ENCODE data around the gene CUX1. TPM values are rescaled to one million over a fixed set of nuclear protein-coding genes. Genes with fewer than 3 reads are reported as not detected.
"Not testable (repeated sequence)": the region's sequence is repeated elsewhere in the genome, so short reads cannot be mapped to it uniquely, and the experiment has no call there.

The CUX1 gene
- total and polyA plus RNA-seq, 10 of the 15 experiments (the other 5 are each of a cell fraction or from before 2014, with no cell fraction given) = 6.1 to 48.6 (median 25.9) TPM

DNA sequence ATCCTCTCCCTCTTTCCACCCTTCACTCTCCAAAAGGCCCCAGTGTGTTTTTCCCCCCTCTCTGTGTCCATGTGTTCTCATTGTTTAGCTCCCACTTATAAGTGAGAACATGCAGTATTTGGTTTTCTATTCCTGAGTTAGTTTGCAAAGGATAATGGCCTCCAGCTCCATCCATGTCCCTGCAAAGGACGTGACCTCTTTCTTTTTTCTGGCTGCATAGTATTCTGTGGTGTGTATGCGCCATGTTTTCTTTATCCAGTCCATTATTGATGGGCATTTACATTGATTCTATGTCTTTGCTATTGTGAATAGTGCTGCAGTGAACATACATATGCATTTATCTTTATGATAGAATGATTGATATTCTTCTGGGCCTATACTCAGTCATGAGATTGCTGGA lies 31.9 kb downstream of the CUX1 start:
- H3K79me2 ChIP-seq (ENCODE audit: control insufficient read depth, insufficient read depth, low read length) = peaks cover 27% of the 10 kb centered on the region
- DNase-seq (ENCODE audit: low read depth, low spot score); H3K27ac ChIP-seq (ENCODE audit: control insufficient read depth, insufficient read depth); H3K4me3 ChIP-seq; H3K4me2 ChIP-seq (ENCODE audit: control insufficient read depth, insufficient read depth); H3K36me3 ChIP-seq (ENCODE audit: control insufficient read depth in 2 of 2, insufficient read depth in 2 of 2, low read length in 1 of 2); intact Hi-C loops (cut with micrococcal nuclease; ENCODE audit: unreplicated experiment); ATAC-seq; H3K4me1 ChIP-seq (ENCODE audit: control insufficient read depth, insufficient read depth, low read length); H3K9ac ChIP-seq (ENCODE audit: control insufficient read depth, insufficient read depth, low read length); RAD21 ChIA-PET (ENCODE audit: unreplicated experiment); H4K20me1 ChIP-seq (ENCODE audit: control insufficient read depth, insufficient read depth); H2AFZ ChIP-seq (ENCODE audit: control insufficient read depth, low read depth, low read length); FAIRE-seq; BruUV-seq (replicated peaks); in situ Hi-C loops (cut with MboI); H3K27me3 ChIP-seq (replicated peaks in 1 of 2; ENCODE audit: control insufficient read depth in 2 of 2, insufficient read depth in 2 of 2, low read length in 1 of 2): not testable (repeated sequence)
- POLR2A ChIA-PET = interaction anchor here (0.6 to 0.7 kb wide), 2 partner anchors 28 to 75 kb away, joined by 3 to 4 read pairs; no protein-coding TSS in a partner anchor
- WGBS (ENCODE audit: insufficient coverage, insufficient replicate concordance, low lambda C conversion rate, missing lambda C conversion rate) = 39% methylated on average over 2 of the region's 2 CpGs
- H3K9me3 ChIP-seq (replicated peaks; ENCODE audit: control insufficient read depth, insufficient read depth, low read length) = peaks cover 15% of the 10 kb centered on the region; the same call in 2 of the 3 replicates
- SMC1A ChIA-PET (ENCODE audit: uncharacterized antibody, unreplicated experiment) = interaction anchor here (0.7 kb wide), 1 partner anchor 47 kb away, joined by 4 read pairs; no protein-coding TSS in a partner anchor
- CTCF ChIA-PET = interaction anchor here (0.6 to 1.2 kb wide), 2 partner anchors 7 to 246 kb away, joined by 3 read pairs; no protein-coding TSS in a partner anchor

DNA sequence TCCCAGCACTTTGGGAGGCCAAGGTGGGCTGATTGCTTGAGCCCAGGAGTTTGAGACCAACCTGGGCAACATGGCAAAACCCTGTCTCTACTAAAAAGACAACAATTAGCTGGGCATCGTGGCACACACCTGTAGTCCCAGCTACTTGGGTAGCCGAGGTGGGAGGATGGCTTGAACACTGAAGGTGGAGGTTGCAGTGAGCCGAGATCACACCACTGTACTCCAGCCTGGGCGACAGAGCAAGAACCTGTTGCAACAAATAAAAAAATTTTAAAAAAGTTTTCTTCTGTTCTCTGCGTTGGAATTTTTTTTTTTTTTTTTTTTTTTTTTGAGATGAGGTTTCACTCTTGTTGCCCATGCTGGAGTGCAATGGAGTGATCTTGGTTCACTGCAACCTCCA lies 34.9 kb downstream of the CUX1 start:
- 88% methylated on average over 5 of the region's 5 CpGs for WGBS (ENCODE audit: insufficient coverage, insufficient replicate concordance, low lambda C conversion rate, missing lambda C conversion rate)
- intact Hi-C loops (cut with micrococcal nuclease; ENCODE audit: unreplicated experiment) = loop anchor here (10.0 kb wide), 1 partner anchor 272 kb away; no protein-coding TSS in a partner anchor
- H2AFZ ChIP-seq (ENCODE audit: control insufficient read depth, low read depth, low read length); ATAC-seq; H4K20me1 ChIP-seq (ENCODE audit: control insufficient read depth, insufficient read depth); H3K27me3 ChIP-seq (replicated peaks in 1 of 2; ENCODE audit: control insufficient read depth in 2 of 2, insufficient read depth in 2 of 2, low read length in 1 of 2); H3K27ac ChIP-seq (ENCODE audit: control insufficient read depth, insufficient read depth); DNase-seq (ENCODE audit: low read depth, low spot score); in situ Hi-C loops (cut with MboI); H3K4me2 ChIP-seq (ENCODE audit: control insufficient read depth, insufficient read depth); FAIRE-seq; H3K9me3 ChIP-seq (replicated peaks; ENCODE audit: control insufficient read depth, insufficient read depth, low read length); H3K4me3 ChIP-seq; H3K36me3 ChIP-seq (ENCODE audit: control insufficient read depth in 2 of 2, insufficient read depth in 2 of 2, low read length in 1 of 2); H3K9ac ChIP-seq (ENCODE audit: control insufficient read depth, insufficient read depth, low read length); BruUV-seq (replicated peaks): not testable (repeated sequence)
- ChIA-PET CTCF (interaction anchor here (1.2 kb wide), 1 partner anchor 109 kb away, joined by 3 read pairs; no protein-coding TSS in a partner anchor), POLR2A (interaction anchor here (0.5 kb wide), 1 partner anchor 107 kb away, joined by 3 read pairs; no protein-coding TSS in a partner anchor), SMC1A (ENCODE audit: uncharacterized antibody, unreplicated experiment) (interaction anchor here (0.6 to 1.1 kb wide), 2 partner anchors 33 to 284 kb away, joined by 3 to 4 read pairs; no protein-coding TSS in a partner anchor), RAD21 (ENCODE audit: unreplicated experiment) (interaction anchor here (0.7 kb wide), 2 partner anchors 40 to 248 kb away, joined by 3 to 5 read pairs; no protein-coding TSS in a partner anchor)
- H3K4me1 ChIP-seq (ENCODE audit: control insufficient read depth, insufficient read depth, low read length) = peaks cover 26% of the 10 kb centered on the region
- peaks cover 21% of the 10 kb centered on the region for H3K79me2 ChIP-seq (ENCODE audit: control insufficient read depth, insufficient read depth, low read length)
